Stimulated activated memory B cell treated with anti-CD40 and anti-IgM and Interleukin-4, amounts not matched to agents 10 μg/mL and 1 μg/mL and 100 μg/mL, for 72 hours (primary cell): ENCODE data around the gene OSER1.
"Not testable (repeated sequence)": the region's sequence is repeated elsewhere in the genome, so short reads cannot be mapped to it uniquely, and the experiment has no call there.

Source experiments
- ATAC-seq: fragments of 150-1000 bp; cut with Tn5 transposase; 2 replicates; pipeline ENCODE4 v1.10.0; 2021
- H3K27ac Mint-ChIP-seq: one replicate; pipeline ENCODE4 v1.8.0; 2022; ENCODE audit warnings: mild to moderate bottlenecking, mixed read lengths
- H3K27me3 Mint-ChIP-seq: one replicate; pipeline ENCODE4 v1.8.0; 2022; ENCODE audit warnings: mixed read lengths
- H3K36me3 Mint-ChIP-seq: one replicate; pipeline ENCODE4 v1.8.0; 2022; ENCODE audit warnings: mixed read lengths
- H3K4me1 Mint-ChIP-seq: one replicate; pipeline ENCODE4 v1.8.0; 2022; ENCODE audit warnings: mixed read lengths
- H3K4me3 Mint-ChIP-seq: one replicate; pipeline ENCODE4 v1.8.0; 2022; ENCODE audit warnings: mild to moderate bottlenecking, moderate library complexity, mixed read lengths
- H3K9me3 Mint-ChIP-seq: one replicate; pipeline ENCODE4 v1.8.0; 2022; ENCODE audit warnings: mixed read lengths

The OSER1 gene

DNA sequence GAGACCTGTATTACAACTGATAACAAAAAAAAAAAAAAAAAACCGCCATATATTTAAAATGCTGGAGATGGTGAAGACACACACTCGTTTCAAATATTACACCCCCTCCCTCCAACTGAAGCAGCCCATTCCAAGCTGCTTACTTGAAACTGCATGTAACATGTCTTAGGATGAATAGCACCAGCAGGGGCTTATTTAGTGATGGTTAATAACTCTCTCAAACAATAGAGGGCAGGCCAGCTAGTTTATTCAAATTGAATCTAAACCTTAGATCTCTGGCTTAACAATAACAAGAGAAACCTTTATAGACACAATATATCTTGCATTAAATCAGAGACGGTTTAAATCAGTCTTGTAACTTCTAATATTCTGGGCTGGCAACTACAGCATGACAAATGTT lies 14.3 kb downstream of the OSER1 start:
- ATAC-seq = no peak
- Mint-ChIP-seq H3K4me3 (no peak overlapping the region), H3K27me3 (no peaks in the 10 kb centered on the region), H3K36me3 (peaks cover 36% of the 10 kb centered on the region), H3K4me1 (peaks cover 2% of the 10 kb centered on the region), H3K27ac (no peak overlapping the region), H3K9me3 (no peaks in the 10 kb centered on the region)

DNA sequence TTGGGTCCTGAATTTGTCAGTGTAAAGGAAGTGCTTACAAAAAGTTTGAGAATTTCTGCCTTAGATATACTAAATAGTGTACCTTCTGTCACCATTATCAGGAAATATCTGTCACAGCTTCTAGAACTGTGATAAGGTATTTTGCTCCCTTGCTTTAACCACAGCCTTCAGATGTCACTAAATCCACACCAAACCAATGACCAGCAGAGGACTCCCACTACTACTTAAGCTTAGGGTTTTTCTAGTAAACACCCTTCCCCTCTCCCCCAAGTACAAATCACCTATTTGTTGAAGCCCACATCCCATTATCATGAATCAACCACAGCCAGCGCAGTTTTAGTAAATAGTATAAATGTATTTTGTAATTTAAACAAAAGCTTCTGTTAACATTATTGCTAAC lies 15.0 kb downstream of the OSER1 start:
- ATAC-seq = no peak

DNA sequence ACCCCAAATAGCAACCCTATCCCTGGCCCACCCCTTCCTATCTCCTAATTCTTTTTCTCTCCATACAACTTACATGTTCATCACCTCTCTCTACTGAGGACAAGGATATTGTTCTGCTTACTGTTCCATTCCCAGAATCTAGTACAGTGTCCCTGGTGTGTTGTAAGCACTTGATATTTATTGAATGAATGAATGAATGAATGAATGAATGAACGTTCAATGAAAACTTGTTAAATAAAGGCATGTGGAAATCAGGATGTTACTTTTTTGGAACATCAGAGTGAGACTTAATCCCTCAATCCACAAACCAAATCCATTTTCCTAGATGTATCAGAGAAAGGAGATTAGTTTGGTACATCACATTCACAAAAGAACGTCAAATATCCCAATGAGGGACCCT lies 16.8 kb downstream of the OSER1 start:
- no peak overlapping the region for H3K27ac Mint-ChIP-seq
- H3K4me3 Mint-ChIP-seq = no peak overlapping the region
- no peak for ATAC-seq
- H3K27me3 Mint-ChIP-seq = peaks cover under 1% of the 10 kb centered on the region
- H3K4me1 Mint-ChIP-seq = peaks cover 5% of the 10 kb centered on the region
- H3K36me3 Mint-ChIP-seq = peaks cover 11% of the 10 kb centered on the region
- H3K9me3 Mint-ChIP-seq = no peaks in the 10 kb centered on the region

More for the DNA sequence above, 15.0 kb downstream of the OSER1 start:
- no peak overlapping the region for H3K27ac Mint-ChIP-seq
- no peak overlapping the region for H3K4me3 Mint-ChIP-seq
- H3K4me1 Mint-ChIP-seq = peaks cover 5% of the 10 kb centered on the region
- H3K36me3 Mint-ChIP-seq = peaks cover 29% of the 10 kb centered on the region
- no peaks in the 10 kb centered on the region for H3K9me3 Mint-ChIP-seq
- no peaks in the 10 kb centered on the region for H3K27me3 Mint-ChIP-seq

DNA sequence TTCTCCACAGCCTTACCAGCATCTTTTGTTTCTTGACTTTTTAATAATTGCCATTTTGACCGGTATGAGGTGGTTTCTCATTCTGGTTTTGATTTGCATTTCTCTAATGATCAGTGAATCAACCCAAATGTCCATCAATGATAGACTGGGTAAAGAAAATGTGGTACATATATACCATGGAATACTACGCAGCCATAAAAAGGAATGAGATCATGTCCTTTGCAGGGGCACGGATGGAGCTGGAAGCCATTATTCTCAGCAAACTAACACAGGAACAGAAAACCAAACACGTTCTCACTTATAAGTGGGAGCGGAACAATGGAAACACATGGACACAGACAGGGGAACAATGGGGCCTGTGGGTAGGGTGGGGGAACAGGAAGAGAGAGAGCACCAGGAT lies 18.9 kb downstream of the OSER1 start:
- ATAC-seq, H3K9me3 Mint-ChIP-seq, H3K4me3 Mint-ChIP-seq, H3K27ac Mint-ChIP-seq, H3K36me3 Mint-ChIP-seq: not testable (repeated sequence)
- Mint-ChIP-seq H3K4me1 (peaks cover 25% of the 10 kb centered on the region), H3K27me3 (peaks cover 22% of the 10 kb centered on the region)

DNA sequence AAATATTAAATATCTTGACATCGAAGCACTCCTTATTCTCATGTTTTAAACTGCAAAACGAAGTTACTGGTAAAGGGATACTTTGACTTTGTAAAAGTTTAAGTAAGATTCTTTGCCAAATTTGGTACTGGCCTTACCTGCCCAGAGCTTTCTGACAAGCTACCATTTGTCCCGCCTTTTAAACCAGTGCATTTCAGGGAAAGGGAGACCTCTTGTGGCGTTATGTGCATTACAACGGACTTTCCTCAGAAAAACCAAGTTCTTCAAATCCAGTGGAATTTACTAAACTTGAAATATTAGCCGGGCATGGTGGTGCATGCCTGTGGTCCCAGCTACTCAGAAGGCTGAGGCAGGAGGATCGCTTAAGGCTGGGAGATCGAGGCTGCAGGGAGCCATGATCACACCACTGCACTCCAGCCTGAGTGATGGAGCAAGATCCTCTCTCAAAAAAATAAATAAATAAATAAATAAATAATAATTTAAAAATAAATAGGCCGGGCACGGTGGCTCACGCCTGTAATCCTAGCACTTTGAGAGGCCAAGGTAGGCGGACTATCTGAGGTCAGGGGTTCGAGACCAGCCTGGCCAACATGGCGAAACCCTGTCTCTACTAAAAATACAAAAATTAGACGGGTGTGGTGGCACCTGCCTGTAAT lies 20.2 kb downstream of the OSER1 start:
- not testable (repeated sequence) for ATAC-seq, H3K27ac Mint-ChIP-seq

DNA sequence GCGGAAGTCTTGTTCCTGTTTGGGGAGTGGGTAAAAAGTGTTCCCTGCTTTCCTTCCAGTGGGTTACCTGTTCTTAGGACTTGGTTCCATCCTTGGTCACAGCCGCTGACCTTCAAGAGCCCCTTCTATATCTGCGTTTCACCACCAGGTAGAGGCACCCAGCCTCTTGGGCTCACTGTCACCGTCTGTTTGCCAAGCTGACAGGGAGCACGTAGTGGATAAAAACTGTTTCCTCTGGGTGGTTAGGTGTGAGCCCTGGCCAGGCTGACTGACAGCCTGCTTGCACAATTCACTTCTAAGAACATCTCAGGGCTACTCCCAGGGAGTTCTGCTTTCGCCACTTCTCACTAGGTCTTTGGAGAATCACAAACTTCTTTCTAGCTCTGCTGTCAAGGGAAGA lies 21.8 kb downstream of the OSER1 start:
- Mint-ChIP-seq H3K4me1 (peaks cover 27% of the 10 kb centered on the region), H3K9me3 (no peaks in the 10 kb centered on the region), H3K27ac (no peak overlapping the region), H3K27me3 (peaks cover 45% of the 10 kb centered on the region), H3K36me3 (no peaks in the 10 kb centered on the region), H3K4me3 (no peak overlapping the region)
- ATAC-seq = no peak

More for the DNA sequence above, 20.2 kb downstream of the OSER1 start:
- H3K36me3 Mint-ChIP-seq, H3K4me3 Mint-ChIP-seq, H3K9me3 Mint-ChIP-seq: not testable (repeated sequence)
- H3K4me1 Mint-ChIP-seq = peaks cover 27% of the 10 kb centered on the region
- peaks cover 35% of the 10 kb centered on the region for H3K27me3 Mint-ChIP-seq

DNA sequence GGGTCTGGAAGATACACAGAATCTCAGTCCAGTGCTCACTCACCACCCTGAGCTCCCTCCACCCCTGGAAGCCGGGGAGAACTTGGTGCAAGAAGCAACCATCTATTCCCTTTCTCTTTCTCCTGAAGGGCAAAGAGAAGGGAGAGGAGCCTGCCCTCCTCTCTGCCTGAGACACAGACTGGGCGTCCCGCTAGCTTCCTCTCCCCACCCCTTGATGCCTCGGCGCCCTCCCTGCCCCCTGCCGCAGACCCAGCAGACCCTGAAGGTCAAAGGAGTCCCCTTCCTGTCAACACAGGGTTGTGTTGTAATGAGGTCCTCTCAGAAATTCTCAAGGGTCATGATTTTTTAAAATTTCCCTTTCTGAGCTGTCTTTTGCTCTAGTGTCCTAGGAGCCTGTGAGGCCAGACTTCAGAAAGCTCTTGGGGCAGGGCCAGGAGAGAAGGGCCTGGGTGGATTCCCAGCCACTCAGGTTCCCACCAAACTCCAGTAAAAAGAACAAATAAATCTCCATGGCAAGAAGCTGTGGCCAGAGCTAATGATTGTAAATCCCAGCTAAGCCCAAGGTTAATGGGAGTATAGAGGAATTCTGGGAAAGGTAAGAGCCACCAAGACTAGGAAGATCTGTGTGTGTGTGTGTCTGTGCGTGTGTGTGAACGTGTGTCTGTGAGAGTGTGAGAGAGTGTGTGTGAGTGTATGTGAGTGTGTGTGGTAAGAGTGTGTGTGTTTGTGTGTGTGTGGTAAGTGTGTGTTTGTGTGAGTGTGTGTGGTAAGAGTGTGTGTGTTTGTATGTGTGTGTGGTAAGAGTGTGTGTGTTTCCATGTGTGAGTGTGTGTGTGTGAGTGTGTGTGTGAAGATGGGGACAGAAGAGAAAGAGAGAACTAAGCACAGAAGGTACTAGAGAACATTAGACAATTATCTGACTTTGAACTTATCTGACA lies 22.5 kb downstream of the OSER1 start:
- Mint-ChIP-seq H3K4me1 (peaks cover 27% of the 10 kb centered on the region), H3K9me3 (no peaks in the 10 kb centered on the region), H3K36me3 (no peaks in the 10 kb centered on the region), H3K27ac (no peak overlapping the region), H3K27me3 (peaks cover 45% of the 10 kb centered on the region), H3K4me3 (peak overlapping the region; percentile 13)
- peak; percentile 75 for ATAC-seq

DNA sequence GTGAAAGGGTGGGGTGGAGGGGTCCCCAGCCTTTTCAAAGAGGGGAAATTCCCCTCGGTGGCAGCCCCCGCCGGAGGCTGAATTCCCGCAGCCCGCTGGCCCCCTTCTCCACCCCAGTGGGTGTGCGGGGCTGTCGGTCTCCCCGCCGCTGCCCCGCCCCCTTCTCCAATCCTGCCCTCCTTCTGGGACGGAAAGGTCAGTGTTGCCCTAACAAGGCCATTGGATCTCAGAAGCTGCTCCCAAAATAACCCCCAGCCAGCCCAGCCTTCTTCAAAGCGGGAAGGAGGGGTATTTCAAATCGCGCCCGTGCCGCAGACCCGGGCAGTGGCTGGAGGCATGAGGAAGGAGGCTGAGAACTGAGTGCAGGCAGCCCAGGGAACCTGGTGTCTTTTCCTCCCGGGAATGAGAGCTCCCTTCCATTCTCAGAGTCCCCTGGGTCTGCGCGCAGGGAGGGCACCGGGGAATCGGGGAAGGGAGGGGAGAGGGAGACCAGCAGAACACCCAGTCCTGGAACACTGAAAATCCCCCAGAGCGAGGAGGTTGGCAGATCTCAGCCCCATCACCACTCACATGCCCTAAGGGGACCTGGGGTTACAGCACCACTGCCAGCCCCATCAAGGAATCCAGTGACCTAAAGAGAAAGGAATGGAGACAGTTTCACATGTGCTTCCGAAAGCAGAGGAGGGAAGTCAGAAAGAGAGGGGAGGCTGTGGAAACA lies 23.4 kb downstream of the OSER1 start, which contains the start of gene JPH2:
JPH2 (minus strand) TSS at position 135 of the 718 bp plus-strand sequence. CDS start 483 bp downstream, outside the sequence.
- no peak within 1 kb of the TSS for H3K27ac Mint-ChIP-seq
- ATAC-seq = peak; percentile 34
- peaks cover 27% of the 10 kb centered on the region for H3K4me1 Mint-ChIP-seq
- peak within 1 kb of the TSS; percentile 44 for H3K4me3 Mint-ChIP-seq
- H3K9me3 Mint-ChIP-seq = no peaks in the 10 kb centered on the region
- peaks cover 53% of the 10 kb centered on the region for H3K27me3 Mint-ChIP-seq
- no peaks in the 10 kb centered on the region for H3K36me3 Mint-ChIP-seq

DNA sequence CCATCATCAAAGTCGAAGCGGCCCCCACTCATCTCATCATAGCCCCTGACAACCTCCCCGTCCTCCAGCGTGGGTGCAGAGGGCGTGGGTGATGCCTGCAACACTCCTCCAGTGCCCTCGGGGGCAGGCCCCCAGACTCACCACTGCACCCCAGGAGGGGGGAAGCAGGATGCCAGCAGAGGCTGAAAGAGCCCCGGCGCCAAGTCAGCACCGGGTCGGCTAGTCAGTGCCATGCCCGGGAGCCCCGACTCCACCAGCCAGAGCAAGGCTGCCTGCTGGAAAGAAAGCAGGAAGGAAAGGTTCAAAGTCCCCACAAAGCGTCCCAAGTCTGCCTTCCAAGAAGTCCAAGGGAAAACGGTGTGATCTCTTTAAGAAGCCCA lies 23.9 kb downstream of the OSER1 start:
- no peak for ATAC-seq
- peaks cover 58% of the 10 kb centered on the region for H3K27me3 Mint-ChIP-seq

DNA sequence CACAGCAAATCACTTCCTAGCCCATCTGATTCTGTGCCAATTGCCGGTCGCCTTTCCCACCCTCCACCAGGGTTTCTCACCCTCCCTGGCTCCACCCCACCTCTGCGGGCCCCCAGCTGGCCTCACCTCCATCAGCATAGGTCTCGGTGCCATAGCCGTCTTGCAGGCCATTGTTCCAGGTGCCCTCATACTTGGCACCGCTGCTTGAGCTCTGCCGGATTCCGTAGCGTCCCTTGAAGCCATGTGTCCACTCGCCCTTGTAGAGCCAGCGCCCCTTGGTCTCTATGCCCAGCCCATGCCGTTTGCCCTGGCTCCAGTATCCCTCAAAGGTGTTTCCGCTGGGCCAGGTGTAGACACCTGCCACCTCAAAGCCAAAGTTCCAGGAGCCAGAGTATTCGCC lies 24.4 kb downstream of the OSER1 start:
- peaks cover 63% of the 10 kb centered on the region for H3K27me3 Mint-ChIP-seq

More for the DNA sequence above, 23.9 kb downstream of the OSER1 start:
- no peak overlapping the region for H3K27ac Mint-ChIP-seq
- H3K4me1 Mint-ChIP-seq = peaks cover 27% of the 10 kb centered on the region
- no peak overlapping the region for H3K4me3 Mint-ChIP-seq
- no peaks in the 10 kb centered on the region for H3K36me3 Mint-ChIP-seq
- no peaks in the 10 kb centered on the region for H3K9me3 Mint-ChIP-seq

DNA sequence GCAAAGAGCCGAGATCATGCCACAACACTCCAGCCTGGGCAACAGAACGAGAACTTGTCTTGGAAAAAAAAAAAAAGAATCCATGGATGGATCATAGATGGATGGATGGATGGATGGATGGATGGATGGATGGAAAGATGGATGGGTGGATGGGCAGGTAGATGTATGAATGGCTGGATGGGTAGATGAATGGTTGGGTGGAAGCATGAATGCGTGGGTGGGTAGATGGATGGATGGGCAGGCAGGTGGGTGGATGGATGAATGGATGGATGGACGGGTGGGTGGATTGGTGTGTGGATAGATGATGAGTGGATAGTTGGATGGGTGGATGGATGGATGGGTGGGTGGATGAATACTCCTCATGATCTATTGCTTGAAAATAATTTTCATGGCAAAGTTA lies 25.0 kb downstream of the OSER1 start:
- H3K9me3 Mint-ChIP-seq = no peaks in the 10 kb centered on the region
- ATAC-seq = no peak
- peaks cover 69% of the 10 kb centered on the region for H3K27me3 Mint-ChIP-seq
- H3K4me1 Mint-ChIP-seq = peaks cover 22% of the 10 kb centered on the region
- H3K27ac Mint-ChIP-seq = no peak overlapping the region
- H3K4me3 Mint-ChIP-seq = no peak overlapping the region
- no peaks in the 10 kb centered on the region for H3K36me3 Mint-ChIP-seq

More for the DNA sequence above, 24.4 kb downstream of the OSER1 start:
- H3K27ac Mint-ChIP-seq = no peak overlapping the region
- ATAC-seq = no peak
- no peaks in the 10 kb centered on the region for H3K36me3 Mint-ChIP-seq
- peaks cover 27% of the 10 kb centered on the region for H3K4me1 Mint-ChIP-seq
- H3K4me3 Mint-ChIP-seq = no peak overlapping the region
- H3K9me3 Mint-ChIP-seq = no peaks in the 10 kb centered on the region

DNA sequence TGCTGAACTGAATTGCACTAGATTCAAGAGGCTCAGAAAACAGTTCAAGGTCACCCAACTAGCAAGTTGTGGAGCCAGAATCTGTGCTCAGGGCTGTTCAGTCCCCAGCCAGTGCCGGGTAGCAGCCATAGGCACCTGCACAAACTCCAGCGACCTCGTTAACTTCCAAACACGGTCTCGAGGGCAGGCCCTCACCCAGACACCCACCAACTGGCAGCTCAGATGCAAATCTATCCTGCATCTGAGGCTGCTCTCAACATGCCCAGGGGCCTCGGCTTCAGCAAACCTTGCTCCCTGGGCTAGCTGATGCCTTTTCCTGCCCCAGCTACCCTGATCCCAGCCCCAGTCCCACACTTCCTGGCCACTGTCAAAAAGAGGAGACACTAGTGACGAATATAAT lies 27.3 kb downstream of the OSER1 start:
- Mint-ChIP-seq H3K27me3 (peaks cover 66% of the 10 kb centered on the region), H3K9me3 (no peaks in the 10 kb centered on the region), H3K36me3 (no peaks in the 10 kb centered on the region), H3K4me3 (no peak overlapping the region), H3K4me1 (peaks cover 19% of the 10 kb centered on the region), H3K27ac (no peak overlapping the region)
- ATAC-seq = no peak

DNA sequence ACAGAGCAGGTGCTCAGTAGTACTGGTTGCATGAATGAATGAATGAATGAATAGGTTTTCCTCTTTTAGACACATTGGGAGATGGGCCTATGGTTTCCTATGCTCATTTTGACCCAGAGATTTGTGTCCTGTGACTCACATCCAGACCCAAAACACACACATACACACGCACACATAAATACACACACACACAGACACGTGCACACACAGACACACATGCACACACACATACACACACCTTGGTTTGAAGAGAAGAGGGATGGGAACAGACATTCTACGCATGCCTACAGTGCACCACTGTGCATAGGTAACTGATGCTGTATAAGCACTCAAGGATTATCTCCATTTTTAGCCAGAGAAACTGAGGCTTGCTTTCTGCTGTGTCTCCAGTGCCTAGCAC lies 27.7 kb downstream of the OSER1 start:
- H3K27me3 Mint-ChIP-seq = peaks cover 62% of the 10 kb centered on the region
- no peak for ATAC-seq
- no peak overlapping the region for H3K27ac Mint-ChIP-seq
- peaks cover 14% of the 10 kb centered on the region for H3K4me1 Mint-ChIP-seq
- no peak overlapping the region for H3K4me3 Mint-ChIP-seq
- no peaks in the 10 kb centered on the region for H3K9me3 Mint-ChIP-seq
- H3K36me3 Mint-ChIP-seq = no peaks in the 10 kb centered on the region

DNA sequence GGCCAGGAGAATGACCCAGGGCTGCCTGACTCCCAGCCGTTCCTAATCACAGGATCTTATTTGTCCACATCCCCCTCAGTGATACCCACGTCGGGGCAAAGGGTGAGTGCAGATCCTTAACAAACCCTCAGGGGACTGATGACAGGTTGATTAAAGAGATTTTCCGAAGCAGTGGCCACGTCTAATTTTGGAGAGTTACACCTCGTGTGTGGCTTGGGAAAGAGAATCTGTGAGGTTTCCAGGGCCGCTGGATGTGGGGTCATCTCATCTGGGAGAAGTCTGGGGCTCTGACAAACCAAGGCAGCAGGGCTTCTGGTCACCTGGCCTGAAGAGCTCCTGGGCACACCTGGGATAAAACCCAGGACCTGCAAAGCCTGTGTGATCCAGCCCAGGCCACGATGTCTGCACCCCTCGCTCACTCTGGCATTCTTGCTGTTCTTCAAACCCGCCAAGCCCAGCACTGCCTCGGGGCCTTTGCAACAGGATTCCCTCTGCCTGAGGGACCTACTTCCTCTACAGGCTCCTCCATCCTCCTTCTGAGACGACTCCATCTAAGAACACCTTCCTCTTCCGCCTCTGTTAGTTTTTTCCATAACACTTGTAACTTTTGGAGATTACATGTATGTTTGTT lies 28.3 kb downstream of the OSER1 start:
- peaks cover 8% of the 10 kb centered on the region for H3K4me1 Mint-ChIP-seq
- no peak for ATAC-seq
- no peak overlapping the region for H3K4me3 Mint-ChIP-seq
- no peaks in the 10 kb centered on the region for H3K9me3 Mint-ChIP-seq
- no peaks in the 10 kb centered on the region for H3K36me3 Mint-ChIP-seq
- H3K27me3 Mint-ChIP-seq = peaks cover 56% of the 10 kb centered on the region
- H3K27ac Mint-ChIP-seq = no peak overlapping the region

DNA sequence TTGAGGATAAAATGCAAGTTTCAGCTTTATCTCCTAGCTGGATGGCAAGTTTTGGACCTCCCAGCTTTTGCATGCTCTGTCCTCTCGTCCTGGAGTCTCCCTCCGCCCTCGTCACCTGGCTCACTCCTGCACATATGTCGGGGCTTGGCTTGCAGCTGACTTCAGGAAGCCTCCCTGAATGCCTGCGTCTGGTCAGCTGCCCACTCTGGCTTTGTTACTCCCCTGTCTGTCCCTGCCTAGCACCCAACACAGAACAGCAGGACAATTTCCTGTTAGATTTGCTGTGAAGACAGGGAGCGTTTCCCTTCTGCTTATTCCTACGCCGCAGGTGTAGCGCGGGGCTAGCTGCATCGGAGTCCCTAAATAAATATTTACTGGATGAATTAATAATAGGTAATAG lies 29.0 kb downstream of the OSER1 start:
- H3K27ac Mint-ChIP-seq = no peak overlapping the region
- H3K9me3 Mint-ChIP-seq = no peaks in the 10 kb centered on the region
- peaks cover 2% of the 10 kb centered on the region for H3K4me1 Mint-ChIP-seq
- no peaks in the 10 kb centered on the region for H3K36me3 Mint-ChIP-seq
- no peak for ATAC-seq
- no peak overlapping the region for H3K4me3 Mint-ChIP-seq
- peaks cover 56% of the 10 kb centered on the region for H3K27me3 Mint-ChIP-seq
